IPS DF 4.7 (cell line): Measurements from ENCODE around the gene FCGR1A.
"Not testable (repeated sequence)": the region's sequence is repeated elsewhere in the genome, so short reads cannot be mapped to it uniquely, and the experiment has no call there.

Experiments used
- DNase-seq: peaks from one replicate; pipeline ENCODE4 v3.0.0-alpha.2; 2013; ENCODE audit warnings: low spot score; ENCODE audit errors: extremely low read depth

The FCGR1A gene

DNA sequence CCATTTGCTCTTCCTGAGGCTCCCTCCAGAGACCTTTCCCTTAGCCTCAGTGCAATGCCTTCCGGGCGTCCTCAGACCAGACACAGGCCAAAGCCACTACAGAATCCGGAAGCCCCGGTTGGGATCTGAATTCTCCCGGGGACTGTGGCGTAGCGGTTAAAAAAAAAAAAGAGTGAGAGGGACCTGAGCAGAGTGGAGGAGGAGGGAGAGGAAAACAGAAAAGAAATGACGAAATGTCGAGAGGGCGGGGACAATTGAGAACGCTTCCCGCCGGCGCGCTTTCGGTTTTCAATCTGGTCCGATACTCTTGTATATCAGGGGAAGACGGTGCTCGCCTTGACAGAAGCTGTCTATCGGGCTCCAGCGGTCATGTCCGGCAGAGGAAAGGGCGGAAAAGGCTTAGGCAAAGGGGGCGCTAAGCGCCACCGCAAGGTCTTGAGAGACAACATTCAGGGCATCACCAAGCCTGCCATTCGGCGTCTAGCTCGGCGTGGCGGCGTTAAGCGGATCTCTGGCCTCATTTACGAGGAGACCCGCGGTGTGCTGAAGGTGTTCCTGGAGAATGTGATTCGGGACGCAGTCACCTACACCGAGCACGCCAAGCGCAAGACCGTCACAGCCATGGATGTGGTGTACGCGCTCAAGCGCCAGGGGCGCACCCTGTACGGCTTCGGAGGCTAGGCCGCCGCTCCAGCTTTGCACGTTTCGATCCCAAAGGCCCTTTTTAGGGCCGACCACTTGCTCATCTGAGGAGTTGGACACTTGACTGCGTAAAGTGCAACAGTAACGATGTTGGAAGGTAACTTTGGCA is 50.0 kb downstream of the FCGR1A start:
- not testable (repeated sequence) for DNase-seq

DNA sequence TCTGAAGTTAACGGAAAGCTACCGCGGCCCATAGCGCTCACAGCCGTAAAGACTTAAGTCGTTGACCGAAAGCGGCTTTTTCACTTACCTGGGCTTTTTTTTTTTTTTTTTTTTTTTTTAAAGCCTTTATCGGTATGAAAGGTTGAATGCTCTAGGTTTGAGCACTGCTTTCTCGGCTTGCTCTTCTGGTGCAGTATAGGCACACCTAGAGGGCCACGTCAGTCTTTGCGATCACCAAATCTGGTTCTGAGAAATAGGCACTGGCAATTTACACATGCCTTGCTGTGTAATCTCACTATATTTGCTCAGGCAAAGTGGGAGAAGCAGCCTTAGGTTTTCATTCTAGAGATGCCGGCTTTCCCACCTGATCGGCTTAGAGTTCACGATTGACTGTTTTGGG is 50.6 kb downstream of the FCGR1A start:
- DNase-seq: not testable (repeated sequence)

DNA sequence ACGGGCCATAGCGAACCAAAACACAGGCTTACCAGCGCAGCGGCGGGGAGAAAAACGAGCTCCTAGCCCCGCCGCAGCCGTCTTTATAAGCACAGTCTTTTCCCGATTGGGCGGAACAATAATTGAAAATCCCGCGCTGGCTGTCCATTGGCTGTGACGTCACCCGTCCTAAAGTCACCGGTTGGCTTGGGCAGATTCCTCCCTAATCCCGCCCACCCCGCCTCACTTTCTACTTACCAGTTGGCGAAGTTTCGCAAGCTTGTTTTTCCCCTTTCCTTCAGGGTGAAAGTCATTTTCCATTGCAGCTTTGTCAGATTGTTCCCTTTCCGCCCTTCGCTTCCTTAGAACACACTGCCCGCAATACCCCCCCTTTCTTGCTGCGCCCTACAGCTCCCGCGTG is 58.7 kb downstream of the FCGR1A start:
- DNase-seq: not testable (repeated sequence)
